ENCODE measurements around the gene BIVM. TPM values are rescaled to one million over a fixed set of nuclear protein-coding genes. Genes with fewer than 3 reads are reported as not detected.

The BIVM gene
- polyA plus RNA-seq, 1 donor (not counting 4 experiments of a cell fraction or from before 2014, with no cell fraction given), result 20.7 TPM

GRCh38 chr13:102799426-102800144 is 666 bp downstream of the BIVM start:
- no peaks in the 10 kb centered on the region for H4K20me1 ChIP-seq (ENCODE audit: control insufficient read depth, extremely low read depth, insufficient read depth, low read length)
- peak overlapping the region; percentile 76 for H3K9ac ChIP-seq (ENCODE audit: control insufficient read depth, extremely low read depth, insufficient read depth, low read length)
- H3K27ac ChIP-seq (ENCODE audit: control insufficient read depth, insufficient read depth, low read length), result peak overlapping the region; percentile 61
- H3K9me1 ChIP-seq (ENCODE audit: control insufficient read depth, extremely low read depth, insufficient read depth, low read length), result peaks cover 3% of the 10 kb centered on the region
- no peak for DNase-seq (ENCODE audit: low read depth, low spot score)
- TF ChIP-seq CTCF (optimal IDR thresholded peaks at IDR 0.05 in 1 of 3, IDR thresholded peaks at IDR 0.05 in 1 of 3, conservative IDR thresholded peaks at IDR 0.05 in 1 of 3; ENCODE audit: extremely low read depth in 1 of 3, insufficient read depth in 2 of 3, low read length in 3 of 3) (no peak), EZH2 (IDR thresholded peaks at IDR 0.05; ENCODE audit: low read length) (no peak)
- H3K79me2 ChIP-seq (ENCODE audit: control insufficient read depth, insufficient read depth, low read length), result peaks cover 62% of the 10 kb centered on the region
- peak overlapping the region; percentile 84 for H3K4me2 ChIP-seq (ENCODE audit: control insufficient read depth, extremely low read depth, insufficient read depth, low read depth, low read length)
- no peaks in the 10 kb centered on the region for H3K27me3 ChIP-seq (ENCODE audit: control insufficient read depth, extremely low read depth, insufficient read depth, low read length)
- peaks cover 11% of the 10 kb centered on the region for H3K4me1 ChIP-seq (ENCODE audit: control insufficient read depth, extremely low read depth, insufficient read depth, low read length)
- H3K4me3 ChIP-seq (ENCODE audit: control insufficient read depth in 2 of 3, extremely low read depth in 1 of 3, insufficient read depth in 2 of 3, low read depth in 1 of 3, low read length in 3 of 3), result peak overlapping the region; percentile 77 to 96 (median 92)
- dilution Hi-C loops (cut with MboI; ENCODE audit: extremely low pct_ligation_motif_present, low sequenced_read_pairs), result no loop called here
- peak overlapping the region; percentile 98 for H2AFZ ChIP-seq (ENCODE audit: control insufficient read depth, low read length)
- FAIRE-seq, result no peak
- H3K9me3 ChIP-seq (ENCODE audit: control insufficient read depth, low read depth, low read length), result no peaks in the 10 kb centered on the region
- peaks cover 0 to 11% of the 10 kb centered on the region in 2 experiments for H3K36me3 ChIP-seq (ENCODE audit: control insufficient read depth in 2 of 2, extremely low read depth in 1 of 2, insufficient read depth in 2 of 2, low read length in 2 of 2)

GRCh38 chr13:102800145-102801041 is 1.5 kb downstream of the BIVM start:
- Histone ChIP-seq H3K79me2 (ENCODE audit: control insufficient read depth, insufficient read depth, low read length) (peaks cover 70% of the 10 kb centered on the region), H2AFZ (ENCODE audit: control insufficient read depth, low read length) (peak overlapping the region; percentile 98), H3K9ac (ENCODE audit: control insufficient read depth, extremely low read depth, insufficient read depth, low read length) (peak overlapping the region; percentile 76), H3K4me2 (ENCODE audit: control insufficient read depth, extremely low read depth, insufficient read depth, low read depth, low read length) (peak overlapping the region; percentile 84), H3K4me3 (ENCODE audit: control insufficient read depth in 2 of 3, extremely low read depth in 1 of 3, insufficient read depth in 2 of 3, low read depth in 1 of 3, low read length in 3 of 3) (peak overlapping the region; percentile 77 to 96 (median 92)), H4K20me1 (ENCODE audit: control insufficient read depth, extremely low read depth, insufficient read depth, low read length) (no peaks in the 10 kb centered on the region), H3K36me3 (ENCODE audit: control insufficient read depth in 2 of 2, extremely low read depth in 1 of 2, insufficient read depth in 2 of 2, low read length in 2 of 2) (peaks cover 0 to 11% of the 10 kb centered on the region in 2 experiments), H3K9me3 (ENCODE audit: control insufficient read depth, low read depth, low read length) (no peaks in the 10 kb centered on the region), H3K4me1 (ENCODE audit: control insufficient read depth, extremely low read depth, insufficient read depth, low read length) (peaks cover 11% of the 10 kb centered on the region), H3K27ac (ENCODE audit: control insufficient read depth, insufficient read depth, low read length) (peak overlapping the region; percentile 61), H3K9me1 (ENCODE audit: control insufficient read depth, extremely low read depth, insufficient read depth, low read length) (peaks cover 3% of the 10 kb centered on the region), H3K27me3 (ENCODE audit: control insufficient read depth, extremely low read depth, insufficient read depth, low read length) (no peaks in the 10 kb centered on the region)
- no peak for FAIRE-seq
- no peak for TF ChIP-seq EZH2 (IDR thresholded peaks at IDR 0.05; ENCODE audit: low read length)
- peak; percentile 43 to 80 (median 73) for TF ChIP-seq CTCF (optimal IDR thresholded peaks at IDR 0.05 in 1 of 3, IDR thresholded peaks at IDR 0.05 in 1 of 3, conservative IDR thresholded peaks at IDR 0.05 in 1 of 3; ENCODE audit: extremely low read depth in 1 of 3, insufficient read depth in 2 of 3, low read length in 3 of 3)
- DNase-seq (ENCODE audit: low read depth, low spot score), result no peak
- dilution Hi-C loops (cut with MboI; ENCODE audit: extremely low pct_ligation_motif_present, low sequenced_read_pairs), result no loop called here
